HEK293 (cell line): Measurements from ENCODE around the gene TCP11.

Experiments used
- CTCF ChIA-PET: fragments of 350-600 bp; formaldehyde crosslinking; extraction: SDS; loops from one replicate; lab custom pipeline; 2021; ENCODE audit warnings: antibody characterized with exemption; lab: Yijun Ruan, JAX
- POLR2A ChIA-PET: fragments of 300-600 bp; formaldehyde crosslinking; extraction: SDS; loops from one replicate; lab custom pipeline; 2020; ENCODE audit warnings: antibody characterized with exemption, inconsistent platforms; lab: Yijun Ruan, JAX
- H3K27ac ChIP-seq: fragments of 200-500 bp; sonication (Bioruptor generic); 2 replicates; pipeline ENCODE4 v1.5.1; 2014; ENCODE audit warnings: low read depth, low read length, control low read depth, inconsistent platforms; ENCODE audit errors: extremely low read depth
- H3K36me3 ChIP-seq, 2 experiments: fragments of 200-500 bp in 1 of 2; sonication (Bioruptor generic) in 1 of 2; 1 replicate in 1 of 2; 2 replicates in 1 of 2; pipeline ENCODE4 v1.5.1; 2014 to 2017; ENCODE audit warnings: inconsistent platforms in 2 of 2, low read length in 2 of 2; ENCODE audit not compliant: control insufficient read depth in 2 of 2, insufficient read depth in 1 of 2
- H3K4me1 ChIP-seq: fragments of 200-500 bp; sonication (Bioruptor generic); 2 replicates; pipeline ENCODE4 v1.5.1; 2014; ENCODE audit warnings: mild to moderate bottlenecking, low read length, inconsistent platforms; ENCODE audit not compliant: control insufficient read depth, insufficient read depth
- H3K4me3 ChIP-seq: 2 replicates; pipeline ENCODE4 v1.5.1; 2011; ENCODE audit warnings: low read depth, mild to moderate bottlenecking, control low read depth, low read length, moderate library complexity
- H3K9me3 ChIP-seq: fragments of 200-500 bp; sonication (Bioruptor generic); 2 replicates; pipeline ENCODE4 v1.5.1; 2014; ENCODE audit warnings: low read depth, low read length, inconsistent platforms; ENCODE audit not compliant: control insufficient read depth, insufficient read depth
- GLI2 ChIP-seq: fragments of 450-650 bp; formaldehyde crosslinking; IDR thresholded peaks from 2 replicates; pipeline ENCODE4; 2017; ENCODE audit warnings: missing biosample characterization, missing genetic modification characterization, low read depth, borderline replicate concordance
- HOXC10 ChIP-seq: sonication (generic); formaldehyde crosslinking; IDR thresholded peaks from 2 replicates; pipeline ENCODE4 v1.8.1; 2023; ENCODE audit warnings: mild to moderate bottlenecking, missing genetic modification reagents
- OSR2 ChIP-seq: fragments of 450-650 bp; formaldehyde crosslinking; IDR thresholded peaks from 2 replicates; pipeline ENCODE4 v1.5.1; 2016; ENCODE audit warnings: missing biosample characterization, missing genetic modification characterization
- SETDB1 ChIP-seq: IDR thresholded peaks from one replicate; pipeline ENCODE4 v1.6.1; 2017; ENCODE audit warnings: mild to moderate bottlenecking, low read length, moderate library complexity, mixed read lengths; ENCODE audit not compliant: insufficient read length
- TSHZ1 ChIP-seq: fragments of 450-650 bp; formaldehyde crosslinking; IDR thresholded peaks from 2 replicates; pipeline ENCODE4 v1.5.1; 2016; ENCODE audit warnings: missing biosample characterization, missing genetic modification characterization, borderline replicate concordance
- WT1 ChIP-seq: fragments of 450-650 bp; formaldehyde crosslinking; IDR thresholded peaks from 2 replicates; pipeline ENCODE4 v1.5.1; 2016; ENCODE audit warnings: missing biosample characterization, missing genetic modification characterization
- ZBTB1 ChIP-seq: fragments of 450-650 bp; formaldehyde crosslinking; IDR thresholded peaks from 2 replicates; pipeline ENCODE4 v1.5.1; 2016; ENCODE audit warnings: missing biosample characterization, missing genetic modification characterization
- ZBTB26 ChIP-seq: fragments of 450-650 bp; formaldehyde crosslinking; optimal IDR thresholded peaks from 2 replicates; pipeline ENCODE3; 2016; ENCODE audit warnings: missing biosample characterization, mild to moderate bottlenecking, missing genetic modification characterization
- ZBTB49 ChIP-seq: fragments of 450-650 bp; formaldehyde crosslinking; IDR thresholded peaks from 2 replicates; pipeline ENCODE4 v1.5.1; 2016; ENCODE audit warnings: missing biosample characterization, missing genetic modification characterization, low read depth
- ZFP37 ChIP-seq: fragments of 450-650 bp; formaldehyde crosslinking; IDR thresholded peaks from 2 replicates; pipeline ENCODE4 v1.5.1; 2016; ENCODE audit warnings: missing biosample characterization, missing genetic modification characterization
- ZNF121 ChIP-seq: fragments of 450-650 bp; formaldehyde crosslinking; IDR thresholded peaks from 2 replicates; pipeline ENCODE4 v1.5.1; 2016; ENCODE audit warnings: missing biosample characterization, missing genetic modification characterization
- ZNF19 ChIP-seq: fragments of 450-650 bp; formaldehyde crosslinking; IDR thresholded peaks from 2 replicates; pipeline ENCODE4; 2016; ENCODE audit warnings: missing biosample characterization, missing genetic modification characterization, low read depth
- ZNF24 ChIP-seq: fragments of 450-650 bp; formaldehyde crosslinking; IDR thresholded peaks from 2 replicates; pipeline ENCODE4 v1.5.1; 2016; ENCODE audit warnings: missing biosample characterization, missing genetic modification characterization
- ZNF280C ChIP-seq: fragments of 450-650 bp; formaldehyde crosslinking; IDR thresholded peaks from 2 replicates; pipeline ENCODE4 v1.5.1; 2016; ENCODE audit warnings: missing biosample characterization, missing genetic modification characterization
- ZNF416 ChIP-seq: fragments of 450-650 bp; formaldehyde crosslinking; IDR thresholded peaks from 2 replicates; pipeline ENCODE4 v1.5.1; 2016; ENCODE audit warnings: missing biosample characterization, missing genetic modification characterization
- ZNF433 ChIP-seq: fragments of 450-650 bp; formaldehyde crosslinking; IDR thresholded peaks from 2 replicates; pipeline ENCODE4 v1.5.1; 2016; ENCODE audit warnings: missing biosample characterization, missing genetic modification characterization, low read depth
- ZNF449 ChIP-seq: fragments of 450-650 bp; formaldehyde crosslinking; IDR thresholded peaks from 2 replicates; pipeline ENCODE4 v1.5.1; 2017; ENCODE audit warnings: missing biosample characterization, mild to moderate bottlenecking, missing genetic modification characterization, moderate library complexity
- ZNF501 ChIP-seq: fragments of 450-650 bp; formaldehyde crosslinking; IDR thresholded peaks from 2 replicates; pipeline ENCODE4 v1.5.1; 2016; ENCODE audit warnings: missing biosample characterization, missing genetic modification characterization
- ZNF514 ChIP-seq: fragments of 450-650 bp; formaldehyde crosslinking; IDR thresholded peaks from 2 replicates; pipeline ENCODE4 v1.5.1; 2016; ENCODE audit warnings: missing biosample characterization, missing genetic modification characterization
- ZNF623 ChIP-seq: fragments of 450-650 bp; formaldehyde crosslinking; IDR thresholded peaks from 2 replicates; pipeline ENCODE4 v1.5.1; 2016; ENCODE audit warnings: missing biosample characterization, missing genetic modification characterization
- ZNF626 ChIP-seq: fragments of 450-650 bp; sonication (Bioruptor Pico); formaldehyde crosslinking; IDR thresholded peaks from 2 replicates; pipeline ENCODE4 v1.5.1; 2018; ENCODE audit warnings: missing biosample characterization, missing genetic modification characterization, inconsistent platforms
- ZNF785 ChIP-seq: fragments of 450-650 bp; formaldehyde crosslinking; IDR thresholded peaks from 2 replicates; pipeline ENCODE4 v1.5.1; 2016; ENCODE audit warnings: missing biosample characterization, missing genetic modification characterization
- ZSCAN18 ChIP-seq: fragments of 450-650 bp; formaldehyde crosslinking; IDR thresholded peaks from 2 replicates; pipeline ENCODE4 v1.5.1; 2016; ENCODE audit warnings: missing biosample characterization, missing genetic modification characterization

Gene TCP11

GRCh38 chr6:35128496-35128895, 12.6 kb downstream of the TCP11 start:
- POLR2A ChIA-PET, result no interaction called here
- no peak overlapping the region for H3K27ac ChIP-seq
- no peak overlapping the region for H3K4me3 ChIP-seq
- TF ChIP-seq ZBTB1 (tag by site-specific recombination), result no peak
- no peak for TF ChIP-seq GLI2 (tag by site-specific recombination)
- TF ChIP-seq SETDB1, result no peak
- TF ChIP-seq ZNF626 (tag by site-specific recombination), result no peak
- TF ChIP-seq ZNF19 (tag by site-specific recombination), result no peak
- TF ChIP-seq TSHZ1 (tag by site-specific recombination), result no peak
- no peak for TF ChIP-seq ZNF785 (tag by site-specific recombination)
- TF ChIP-seq ZNF433 (tag by site-specific recombination), result no peak
- TF ChIP-seq HOXC10 (CRISPR knock-in tag), result no peak
- H3K9me3 ChIP-seq, result no peaks in the 10 kb centered on the region
- no peaks in the 10 kb centered on the region for H3K36me3 ChIP-seq
- CTCF ChIA-PET, result interaction anchor here (0.9 to 3.9 kb wide), 9 partner anchors 9 to 179 kb away, joined by 3 to 32 read pairs (median 4); no protein-coding TSS in a partner anchor
- H3K4me1 ChIP-seq, result no peaks in the 10 kb centered on the region

GRCh38 chr6:35128042-35128441, 13.1 kb downstream of the TCP11 start:
- Histone ChIP-seq H3K27ac (no peak overlapping the region), H3K36me3 (no peaks in the 10 kb centered on the region), H3K9me3 (no peaks in the 10 kb centered on the region), H3K4me1 (no peaks in the 10 kb centered on the region), H3K4me3 (no peak overlapping the region)
- ChIA-PET POLR2A (interaction anchor here (0.6 kb wide), 1 partner anchor 239 kb away, joined by 3 read pairs; the partner anchor contains the start of gene ANKS1A), CTCF (interaction anchor here (0.8 to 3.9 kb wide), 9 partner anchors 8 to 178 kb away, joined by 3 to 32 read pairs (median 4); no protein-coding TSS in a partner anchor)
- TF ChIP-seq ZNF416 (tag by site-specific recombination) (no peak), ZNF433 (tag by site-specific recombination) (no peak), ZBTB26 (tag by site-specific recombination) (no peak), ZNF280C (tag by site-specific recombination) (no peak), OSR2 (no peak), ZNF514 (tag by site-specific recombination) (no peak), ZNF121 (tag by site-specific recombination) (no peak), ZSCAN18 (tag by site-specific recombination) (no peak), ZBTB49 (no peak), ZNF623 (tag by site-specific recombination) (no peak), ZFP37 (tag by site-specific recombination) (no peak), ZNF501 (tag by site-specific recombination) (no peak), ZNF24 (tag by site-specific recombination) (no peak), ZNF449 (tag by site-specific recombination) (no peak), WT1 (tag by site-specific recombination) (no peak)
